HG03342 (cell line): ENCODE measurements around the gene SFSWAP.
"Not testable (repeated sequence)": the region's sequence is repeated elsewhere in the genome, so short reads cannot be mapped to it uniquely, and the experiment has no call there.

ENCODE experiments used
- ATAC-seq: cut with Tn5 transposase; IDR thresholded peaks from one replicate; pipeline ENCODE4 v1.9.1; 2021; ENCODE audit warnings: mild to moderate bottlenecking, moderate library complexity; ENCODE audit not compliant: unreplicated experiment

SFSWAP gene

GRCh38 chr12:131735153-131735456, 24.2 kb downstream of the SFSWAP start:
- ATAC-seq = no peak

- no peak for ATAC-seq
These were observed 24.9 kb downstream of the SFSWAP start for GRCh38 chr12:131735476-131736445.

- no peak for ATAC-seq
These were observed 25.7 kb downstream of the SFSWAP start for GRCh38 chr12:131736446-131737149.

DNA sequence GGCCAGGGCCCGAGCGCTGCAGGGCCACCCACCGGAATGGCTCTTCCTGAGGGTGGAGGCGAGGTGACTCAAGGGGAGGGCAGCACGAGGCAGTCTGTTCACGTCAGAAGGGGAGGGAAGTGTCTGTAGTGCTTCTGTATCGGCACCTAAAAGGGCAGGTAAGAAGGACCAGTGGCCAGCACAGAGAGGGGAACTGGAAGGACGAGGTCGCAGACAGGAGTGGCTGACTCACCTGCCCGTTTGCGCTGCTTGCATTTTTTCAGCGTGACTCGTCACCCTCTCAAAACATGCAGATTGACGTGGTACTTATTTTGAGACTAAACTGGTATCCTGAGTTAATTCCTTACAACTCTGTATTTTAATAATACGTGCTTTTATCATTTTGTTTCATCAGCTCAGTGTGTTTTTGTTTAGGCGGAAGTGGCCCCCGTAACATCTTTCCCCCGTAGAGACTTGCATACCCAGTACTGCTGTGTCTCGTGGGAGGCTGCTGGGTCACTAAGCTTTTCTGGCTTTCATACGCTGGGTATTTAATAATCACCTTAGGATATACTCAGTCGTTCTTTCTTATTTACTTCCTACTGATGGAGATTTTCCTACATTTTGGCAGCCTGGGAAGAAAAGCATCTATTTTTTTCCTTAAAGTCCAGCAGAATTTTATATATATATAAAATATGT, 26.4 kb downstream of the SFSWAP start:
- ATAC-seq = no peak

- no peak for ATAC-seq
These were observed 27.3 kb downstream of the SFSWAP start for GRCh38 chr12:131738196-131738595.

- no peak for ATAC-seq
These were observed 29.7 kb downstream of the SFSWAP start for GRCh38 chr12:131740626-131741025.

DNA sequence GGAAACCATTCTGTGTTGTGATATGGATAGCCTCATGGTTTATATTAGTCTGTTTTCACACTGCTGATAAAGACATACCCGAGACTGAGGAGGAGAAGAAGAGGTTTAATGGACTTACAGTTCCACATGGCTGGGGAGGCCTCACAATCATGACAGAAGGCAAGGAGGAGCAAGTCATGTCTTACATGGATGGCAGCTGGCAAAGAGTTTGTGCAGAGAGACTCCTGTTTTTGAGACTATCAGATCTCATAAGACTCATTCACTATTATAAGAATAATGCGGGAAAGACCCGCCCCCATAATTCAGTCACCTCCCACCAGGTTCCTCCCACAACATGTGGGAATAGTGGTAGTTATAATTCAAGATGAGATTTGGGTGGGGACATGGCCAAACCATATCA, 31.9 kb downstream of the SFSWAP start:
- ATAC-seq = not testable (repeated sequence)

GRCh38 chr12:131743410-131743809, 32.5 kb downstream of the SFSWAP start:
- ATAC-seq = not testable (repeated sequence)

DNA sequence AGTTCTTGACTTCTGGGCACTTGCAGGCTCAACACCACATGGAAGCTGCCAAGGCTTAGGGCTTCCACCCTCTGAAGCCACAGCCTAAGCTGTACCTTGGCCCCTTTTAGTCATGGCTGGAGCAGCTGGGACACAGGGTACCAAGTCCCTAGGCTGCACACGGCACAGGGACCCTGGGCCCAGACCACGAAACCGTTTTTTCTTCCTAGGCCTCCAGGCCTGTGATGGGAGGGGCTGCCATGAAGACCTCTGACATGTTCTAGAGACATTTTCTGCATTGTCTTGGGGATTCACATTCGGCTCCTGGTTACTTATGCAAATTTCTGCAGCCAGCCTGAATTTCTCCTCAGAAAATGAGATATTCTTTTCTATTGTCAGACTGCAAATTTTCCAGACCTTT, 33.0 kb downstream of the SFSWAP start:
- ATAC-seq = not testable (repeated sequence)

- not testable (repeated sequence) for ATAC-seq
These were observed 33.8 kb downstream of the SFSWAP start for GRCh38 chr12:131744675-131745074.

DNA sequence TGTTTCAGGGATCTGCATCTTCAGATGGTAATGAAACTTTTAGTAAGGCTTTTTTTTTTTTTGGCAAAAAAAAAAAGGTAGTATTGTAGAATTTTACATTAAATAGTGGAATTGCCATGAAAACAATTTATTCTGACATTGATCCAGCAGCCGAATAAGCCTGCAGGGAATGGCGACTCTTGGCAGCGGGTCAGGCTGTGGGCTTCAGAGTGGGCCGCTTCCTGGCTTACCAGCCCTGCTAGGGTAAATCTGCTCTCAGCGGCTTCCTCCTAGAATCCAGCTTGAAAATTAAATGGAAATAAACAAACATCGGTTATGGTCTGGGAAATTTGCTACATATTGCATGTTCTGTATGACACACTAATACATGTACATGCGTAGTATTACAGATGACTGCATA, 34.8 kb downstream of the SFSWAP start:
- no peak for ATAC-seq

- ATAC-seq = no peak
These were observed 36.6 kb downstream of the SFSWAP start for GRCh38 chr12:131747276-131748177.

- no peak for ATAC-seq
These were observed 38.9 kb downstream of the SFSWAP start for GRCh38 chr12:131749618-131750315.

DNA sequence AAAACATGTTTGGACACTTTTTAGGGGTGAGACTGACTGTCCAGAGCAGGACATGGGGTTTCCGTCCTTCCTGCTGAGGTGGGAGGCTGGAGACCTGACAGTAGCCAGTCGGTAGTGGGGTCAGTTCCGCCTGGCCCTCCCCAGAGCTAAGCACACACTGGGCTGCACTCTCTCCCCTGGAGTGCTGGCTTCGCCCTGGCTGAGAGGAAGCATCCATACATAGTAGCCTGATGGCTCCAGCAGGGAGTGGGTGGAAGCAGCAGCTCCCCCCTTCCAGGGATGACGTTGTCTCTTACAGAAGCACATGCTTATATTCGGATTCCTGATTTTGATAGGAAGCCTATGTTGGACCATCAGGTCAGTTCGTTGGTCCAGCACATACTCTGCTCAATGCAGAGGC, 40.4 kb downstream of the SFSWAP start:
- ATAC-seq = no peak

- ATAC-seq = no peak
These were observed 41.6 kb downstream of the SFSWAP start for GRCh38 chr12:131752451-131752850.

DNA sequence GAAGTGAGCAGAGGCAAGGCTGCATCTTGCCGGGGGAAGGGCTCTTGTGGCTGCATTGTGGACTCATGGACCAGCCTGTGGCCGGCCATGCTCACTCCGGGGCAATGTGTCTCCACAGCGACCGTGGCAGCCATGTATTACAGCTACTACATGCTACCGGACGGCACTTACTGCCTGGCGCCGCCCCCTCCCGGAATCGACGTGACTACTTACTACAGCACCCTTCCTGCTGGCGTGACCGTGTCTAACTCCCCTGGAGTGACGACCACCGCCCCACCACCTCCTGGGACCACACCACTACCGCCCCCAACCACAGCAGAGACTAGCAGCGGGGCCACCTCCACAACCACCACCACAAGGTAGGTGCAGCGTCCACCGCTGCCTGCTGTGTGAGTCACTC, 42.1 kb downstream of the SFSWAP start:
- ATAC-seq = no peak

DNA sequence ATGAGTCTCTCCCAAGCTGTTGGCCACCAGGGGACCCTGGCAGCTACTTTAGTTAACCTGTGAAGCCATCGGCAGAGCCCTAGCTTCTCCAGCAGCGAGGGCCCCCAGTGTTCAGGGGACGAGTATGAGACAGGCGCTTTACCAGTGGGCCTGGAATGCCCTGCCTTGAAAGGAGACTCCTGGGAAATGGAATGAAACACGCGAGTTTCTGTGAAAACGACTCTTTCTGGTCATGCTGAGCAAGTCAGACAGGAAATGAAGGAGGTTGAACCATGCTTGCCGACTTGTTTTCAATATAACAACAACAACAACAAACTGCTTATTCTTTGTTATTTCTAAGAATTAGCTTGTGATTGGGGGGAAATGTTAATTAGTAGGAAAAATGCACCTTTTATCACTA, 42.9 kb downstream of the SFSWAP start:
- ATAC-seq = no peak

GRCh38 chr12:131754184-131754583, 43.3 kb downstream of the SFSWAP start:
- no peak for ATAC-seq

GRCh38 chr12:131755305-131756113, 44.6 kb downstream of the SFSWAP start:
- ATAC-seq = no peak
